NCI-H446 treated with DMSO at 0.1 percent for 48 hours (cell line): ENCODE measurements around the gene CA10.

ENCODE experiments used
- DNase-seq: peaks from one replicate; lab custom pipeline; 2025; lab: John Stamatoyannopoulos, UW

The CA10 gene

GRCh38 chr17:51597345-51597744 lies 561.2 kb downstream of the CA10 start:
- DNase-seq, result no peak

- DNase-seq, result no peak
These were observed 562.6 kb downstream of the CA10 start for GRCh38 chr17:51595826-51596398.

- peak; percentile 87 for DNase-seq
These were observed 568.4 kb downstream of the CA10 start for GRCh38 chr17:51590071-51590656.

GRCh38 chr17:51588063-51588462 lies 570.5 kb downstream of the CA10 start:
- DNase-seq, result no peak

GRCh38 chr17:51587516-51587915 lies 571.0 kb downstream of the CA10 start:
- DNase-seq, result no peak

- peak; percentile 34 for DNase-seq
These were observed 572.9 kb downstream of the CA10 start for GRCh38 chr17:51585514-51586104.

- DNase-seq, result no peak
These were observed 577.6 kb downstream of the CA10 start for GRCh38 chr17:51580869-51581268.
